ENCODE measurements around the gene AP3S1. TPM values are rescaled to one million over a fixed set of nuclear protein-coding genes. Genes with fewer than 3 reads are reported as not detected.

The AP3S1 gene
- total RNA-seq, 2 donors from 2014 or later: 54.7 to 83.7 TPM

- Histone ChIP-seq H3K36me3 (no peaks in the 10 kb centered on the region), H3K4me3 (no peak overlapping the region), H3K4me1 (ENCODE audit: control insufficient read depth in 1 of 2, low read depth in 2 of 2) (peaks cover 16 to 53% of the 10 kb centered on the region in 2 donors), H3K9me3 (no peaks in the 10 kb centered on the region), H3K27ac (no peak overlapping the region), H3K27me3 (replicated peaks; ENCODE audit: insufficient read depth) (no peaks in the 10 kb centered on the region)
- DNase-seq (ENCODE audit: low spot score) (no peak), ATAC-seq (ENCODE audit: insufficient number of reproducible peaks, low FRiP score, low read depth) (no peak)
- no peak for TF ChIP-seq CTCF (IDR thresholded peaks at IDR 0.05)
Observed at GRCh38 chr5:115847290-115847689, 5.6 kb downstream of the AP3S1 start.

- Histone ChIP-seq H3K27me3 (replicated peaks; ENCODE audit: insufficient read depth) (no peaks in the 10 kb centered on the region), H3K4me3 (no peak overlapping the region), H3K27ac (no peak overlapping the region), H3K36me3 (no peaks in the 10 kb centered on the region), H3K4me1 (ENCODE audit: control insufficient read depth in 1 of 2, low read depth in 2 of 2) (peaks cover 10 to 40% of the 10 kb centered on the region in 2 donors), H3K9me3 (no peaks in the 10 kb centered on the region)
- DNase-seq (ENCODE audit: low spot score) (no peak), ATAC-seq (ENCODE audit: insufficient number of reproducible peaks, low FRiP score, low read depth) (no peak)
- no peak for TF ChIP-seq CTCF (IDR thresholded peaks at IDR 0.05)
Observed at GRCh38 chr5:115849258-115849798, 7.6 kb downstream of the AP3S1 start.

GRCh38 chr5:115850744-115851416, 9.1 kb downstream of the AP3S1 start:
- peaks cover 9 to 33% of the 10 kb centered on the region in 2 donors for H3K4me1 ChIP-seq (ENCODE audit: control insufficient read depth in 1 of 2, low read depth in 2 of 2)
- H3K9me3 ChIP-seq: no peaks in the 10 kb centered on the region
- no peak for TF ChIP-seq CTCF (IDR thresholded peaks at IDR 0.05)
- DNase-seq (ENCODE audit: low spot score): no peak
- peak overlapping the region; percentile 27 to 36 for H3K27ac ChIP-seq
- H3K36me3 ChIP-seq: no peaks in the 10 kb centered on the region
- H3K4me3 ChIP-seq: peak overlapping the region; percentile 31
- no peaks in the 10 kb centered on the region for H3K27me3 ChIP-seq (replicated peaks; ENCODE audit: insufficient read depth)
- no peak for ATAC-seq (ENCODE audit: insufficient number of reproducible peaks, low FRiP score, low read depth)

- DNase-seq (ENCODE audit: low spot score) (no peak), ATAC-seq (ENCODE audit: insufficient number of reproducible peaks, low FRiP score, low read depth) (no peak)
- peaks cover 32 to 57% of the 10 kb centered on the region in 2 donors for H3K4me1 ChIP-seq (ENCODE audit: control insufficient read depth in 1 of 2, low read depth in 2 of 2)
- H3K36me3 ChIP-seq: no peaks in the 10 kb centered on the region
- TF ChIP-seq CTCF (IDR thresholded peaks at IDR 0.05): no peak
- H3K27me3 ChIP-seq (replicated peaks; ENCODE audit: insufficient read depth): no peaks in the 10 kb centered on the region
- H3K27ac ChIP-seq: no peak overlapping the region
- no peak overlapping the region for H3K4me3 ChIP-seq
- H3K9me3 ChIP-seq: no peaks in the 10 kb centered on the region
Observed at GRCh38 chr5:115854139-115854538, 12.4 kb downstream of the AP3S1 start.

- no peak for ATAC-seq (ENCODE audit: insufficient number of reproducible peaks, low FRiP score, low read depth)
- no peak overlapping the region for H3K4me3 ChIP-seq
- TF ChIP-seq CTCF (IDR thresholded peaks at IDR 0.05): no peak
- DNase-seq (ENCODE audit: low spot score): no peak
- H3K27ac ChIP-seq: peak overlapping the region in 1 of 2 donors; percentile 20
- H3K4me1 ChIP-seq (ENCODE audit: control insufficient read depth in 1 of 2, low read depth in 2 of 2): peaks cover 31 to 56% of the 10 kb centered on the region in 2 donors
- H3K9me3 ChIP-seq: no peaks in the 10 kb centered on the region
- H3K36me3 ChIP-seq: no peaks in the 10 kb centered on the region
- H3K27me3 ChIP-seq (replicated peaks; ENCODE audit: insufficient read depth): no peaks in the 10 kb centered on the region
Observed at GRCh38 chr5:115855959-115856358, 14.2 kb downstream of the AP3S1 start.

Data from thoracic aorta (tissue), 2 donors.